Nephron (organoid): ENCODE measurements around the gene FGF11.
A peak's percentile ranks its signal among the peaks of the same experiment; 100 is the strongest.

Source experiments
- H3K27ac Mint-ChIP-seq, 3 experiments: 2 replicates each; pipeline ENCODE4 v1.8.0; 2020; ENCODE audit warnings: mixed read lengths in 3 of 3, mild to moderate bottlenecking in 2 of 3, moderate library complexity in 1 of 3
- H3K27me3 Mint-ChIP-seq: 2 replicates; pipeline ENCODE4 v1.8.0; 2021; ENCODE audit warnings: low read depth, mild to moderate bottlenecking, moderate library complexity, mixed read lengths
- H3K36me3 Mint-ChIP-seq: 2 replicates; pipeline ENCODE4 v1.8.0; 2020; ENCODE audit warnings: low read depth, mixed read lengths
- H3K4me1 Mint-ChIP-seq: 2 replicates; pipeline ENCODE4 v1.8.0; 2020; ENCODE audit warnings: mixed read lengths
- H3K4me3 Mint-ChIP-seq, 3 experiments: 2 replicates each; pipeline ENCODE4 v1.8.0; 2020; ENCODE audit warnings: mild to moderate bottlenecking in 3 of 3, mixed read lengths in 3 of 3, moderate library complexity in 2 of 3
- H3K9me3 Mint-ChIP-seq: 2 replicates; pipeline ENCODE4 v1.8.0; 2020; ENCODE audit warnings: mixed read lengths
- CTCF ChIP-seq, 3 experiments: fragments of 200-600 bp; sonication (generic); IDR thresholded peaks; one replicate each; pipeline ENCODE4 v1.5.0; 2021; ENCODE audit warnings: antibody characterized with exemption in 3 of 3; ENCODE audit not compliant: unreplicated experiment in 3 of 3

The FGF11 gene

GRCh38 chr17:7403977-7404736 lies 35.2 kb upstream of the FGF11 start, which contains the start of gene TMEM256:
Gene TMEM256 (minus strand): TSS chr17:7404097. CDS start chr17:7404084, 13 bp downstream.
- Mint-ChIP-seq H3K9me3 (no peaks in the 10 kb centered on the region), H3K27me3 (peaks cover 6% of the 10 kb centered on the region), H3K27ac (peak within 1 kb of the TSS; percentile 73 to 95 (median 95)), H3K4me3 (peak within 1 kb of the TSS; percentile 90 to 96 (median 94)), H3K36me3 (peaks cover 11% of the 10 kb centered on the region), H3K4me1 (peaks cover 15% of the 10 kb centered on the region)
- TF ChIP-seq CTCF (IDR thresholded peaks at IDR 0.05; ENCODE audit: unreplicated experiment in 3 of 3): no peak

GRCh38 chr17:7404737-7405349 lies 34.5 kb upstream of the FGF11 start:
- Mint-ChIP-seq H3K27me3 (peaks cover 6% of the 10 kb centered on the region), H3K4me3 (peak overlapping the region; percentile 90 to 96 (median 94)), H3K4me1 (peaks cover 19% of the 10 kb centered on the region), H3K36me3 (peaks cover 14% of the 10 kb centered on the region), H3K9me3 (no peaks in the 10 kb centered on the region), H3K27ac (peak overlapping the region; percentile 73 to 95 (median 95))
- no peak for TF ChIP-seq CTCF (IDR thresholded peaks at IDR 0.05; ENCODE audit: unreplicated experiment in 3 of 3)

- Mint-ChIP-seq H3K27me3 (peaks cover 6% of the 10 kb centered on the region), H3K27ac (peak overlapping the region; percentile 48 to 95 (median 91)), H3K36me3 (peaks cover 22% of the 10 kb centered on the region), H3K9me3 (no peaks in the 10 kb centered on the region), H3K4me1 (peaks cover 19% of the 10 kb centered on the region), H3K4me3 (peak overlapping the region; percentile 93 to 97 (median 94))
- no peak for TF ChIP-seq CTCF (IDR thresholded peaks at IDR 0.05; ENCODE audit: unreplicated experiment in 3 of 3)
Observed at GRCh38 chr17:7405350-7406234, 33.7 kb upstream of the FGF11 start.

GRCh38 chr17:7406235-7406825 lies 33.0 kb upstream of the FGF11 start:
- Mint-ChIP-seq H3K9me3 (no peaks in the 10 kb centered on the region), H3K4me3 (peak overlapping the region; percentile 93 to 97 (median 94)), H3K36me3 (peaks cover 25% of the 10 kb centered on the region), H3K27me3 (peaks cover 6% of the 10 kb centered on the region), H3K4me1 (peaks cover 19% of the 10 kb centered on the region), H3K27ac (peak overlapping the region; percentile 48 to 95 (median 91))
- TF ChIP-seq CTCF (IDR thresholded peaks at IDR 0.05; ENCODE audit: unreplicated experiment in 3 of 3): no peak

- no peak overlapping the region for H3K27ac Mint-ChIP-seq
- no peak for TF ChIP-seq CTCF (IDR thresholded peaks at IDR 0.05; ENCODE audit: unreplicated experiment in 3 of 3)
- peaks cover 21% of the 10 kb centered on the region for H3K36me3 Mint-ChIP-seq
- H3K27me3 Mint-ChIP-seq: peaks cover 6% of the 10 kb centered on the region
- peaks cover 19% of the 10 kb centered on the region for H3K4me1 Mint-ChIP-seq
- peak overlapping the region; percentile 66 to 69 (median 68) for H3K4me3 Mint-ChIP-seq
- no peaks in the 10 kb centered on the region for H3K9me3 Mint-ChIP-seq
Observed at GRCh38 chr17:7407082-7407481, 32.2 kb upstream of the FGF11 start.
